Hepatic stellate cell (primary cell): Measurements from ENCODE around the gene TTC39A.
A peak's percentile ranks its signal among the peaks of the same experiment; 100 is the strongest.

ENCODE experiments used
- DNase-seq: peaks from one replicate; pipeline ENCODE4 v3.0.0; 2011; ENCODE audit warnings: low spot score

The TTC39A gene

DNA sequence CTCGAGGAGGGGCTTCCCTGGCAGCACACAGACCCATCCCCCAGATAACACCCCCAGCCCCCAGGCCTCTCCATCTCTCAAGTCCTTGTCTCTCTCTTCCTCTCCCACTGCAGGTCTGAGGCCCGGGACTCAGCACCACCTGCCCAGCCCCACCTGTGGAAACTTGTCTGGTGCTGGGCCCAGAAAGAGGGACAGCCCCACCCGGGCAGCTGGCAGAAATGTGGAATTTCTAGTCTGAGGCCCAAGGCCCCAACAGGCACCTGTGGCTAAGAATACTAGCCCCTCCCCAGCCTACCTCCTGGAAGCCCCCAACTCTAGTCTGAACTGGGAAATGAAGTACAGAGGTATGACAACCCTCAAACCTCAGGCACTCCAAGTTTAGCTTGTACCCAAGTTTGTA is 15.4 kb downstream of the TTC39A start:
- DNase-seq, result no peak

DNA sequence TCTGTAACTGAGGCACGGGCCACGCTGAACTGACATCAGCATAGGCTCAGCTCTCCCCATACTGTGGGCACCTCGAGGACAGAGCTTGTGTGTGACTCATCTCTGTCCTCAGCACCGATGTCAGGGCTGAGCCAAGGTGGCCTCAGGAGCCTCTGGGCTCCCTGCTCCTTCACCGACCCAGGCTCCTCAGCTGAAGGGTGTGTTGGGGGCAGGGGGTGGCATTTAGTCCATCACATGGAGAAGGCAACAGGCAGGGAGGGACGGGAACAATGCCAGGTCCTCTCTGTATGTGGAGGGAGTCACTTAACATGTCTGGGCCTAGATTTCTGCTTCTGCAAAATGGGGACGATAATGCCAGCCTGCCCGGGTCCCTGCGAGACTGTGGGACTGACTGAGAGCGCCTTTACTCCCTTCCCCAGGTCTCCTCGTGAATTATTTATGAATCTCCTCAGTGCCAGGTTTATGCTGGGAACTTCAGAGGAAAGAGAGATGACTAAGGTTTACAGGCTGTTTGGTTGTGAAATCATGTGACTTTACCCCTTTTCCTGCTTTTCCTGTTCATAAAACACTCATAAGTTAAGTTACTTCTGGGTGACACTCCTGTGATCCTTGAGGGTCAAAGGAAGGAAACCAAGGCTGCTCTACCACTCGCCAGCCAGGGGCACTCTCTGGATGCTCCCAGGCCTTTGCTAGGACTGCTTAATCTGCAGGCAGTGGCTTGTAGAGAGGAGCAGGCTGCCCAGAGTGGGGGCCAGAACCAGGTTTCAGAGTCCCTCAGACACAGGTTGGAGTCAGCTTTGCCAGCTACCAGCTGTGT is 16.2 kb downstream of the TTC39A start:
- peak; percentile 60 for DNase-seq

GRCh38 chr1:51313268-51313852 is 17.0 kb downstream of the TTC39A start:
- no peak for DNase-seq

DNA sequence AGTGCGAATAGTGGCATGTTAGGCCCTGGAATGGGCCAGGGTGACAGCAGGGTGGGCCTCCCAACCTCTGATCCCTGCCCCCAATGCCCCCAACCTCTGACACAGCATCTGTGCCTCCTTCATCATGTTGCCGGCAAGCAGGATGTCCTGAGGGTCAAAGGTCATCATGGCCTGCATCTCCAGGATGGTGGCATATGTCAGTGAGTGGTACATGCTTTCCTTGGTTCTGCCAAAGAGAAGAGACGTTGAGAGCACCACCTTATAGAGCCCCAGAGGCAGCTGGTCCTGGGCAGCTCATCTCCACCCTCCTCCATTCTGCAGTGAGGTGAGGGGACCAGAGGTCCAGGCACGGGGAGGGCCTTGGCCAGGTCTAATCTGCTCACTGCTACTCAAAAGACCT is 17.6 kb downstream of the TTC39A start:
- no peak for DNase-seq

DNA sequence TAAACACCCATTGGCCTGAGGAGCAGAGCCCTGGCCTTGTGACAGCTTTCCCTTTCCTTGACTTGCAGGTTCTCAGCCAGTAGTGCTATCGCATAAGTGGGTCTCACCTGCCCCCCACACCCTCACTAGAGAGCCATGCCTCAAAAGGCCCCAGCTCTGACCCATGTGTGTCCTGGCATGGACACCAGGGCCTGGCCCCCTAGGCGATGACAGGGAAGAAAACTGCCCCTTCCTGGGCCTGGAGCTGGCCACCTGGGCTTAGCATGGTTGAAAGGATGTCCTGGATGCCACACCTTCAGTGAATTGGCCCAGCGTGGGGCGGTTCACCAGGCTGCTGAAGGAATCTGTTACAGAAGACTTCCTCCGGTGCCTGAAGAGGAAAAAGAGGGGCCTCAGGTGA is 18.5 kb downstream of the TTC39A start:
- no peak for DNase-seq

GRCh38 chr1:51310871-51311613 is 19.3 kb downstream of the TTC39A start:
- DNase-seq, result no peak

- no peak for DNase-seq
These were observed 21.1 kb downstream of the TTC39A start for GRCh38 chr1:51309291-51309690.

- DNase-seq, result no peak
These were observed 21.7 kb downstream of the TTC39A start for GRCh38 chr1:51308636-51309035.

DNA sequence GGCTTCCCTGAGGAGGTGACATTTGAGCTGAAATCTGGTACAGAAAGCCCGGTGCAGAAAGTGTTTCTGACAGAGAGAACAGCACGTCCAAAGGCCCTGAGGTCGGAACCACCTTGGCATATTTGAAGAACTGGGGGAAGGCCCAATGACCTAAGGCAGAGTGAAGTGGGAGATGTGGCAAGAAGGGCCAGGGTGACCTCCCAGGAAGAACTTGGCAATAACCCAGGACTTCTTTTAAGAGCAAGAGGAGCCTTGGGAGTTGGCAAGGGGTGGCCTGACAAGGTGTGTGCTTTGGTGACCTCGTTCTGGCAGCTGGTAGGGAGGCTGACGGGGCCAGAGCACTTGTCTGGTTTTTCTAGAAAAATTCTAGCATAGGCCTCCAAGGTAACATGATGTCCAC is 23.4 kb downstream of the TTC39A start:
- DNase-seq, result no peak

GRCh38 chr1:51305371-51305823 is 25.0 kb downstream of the TTC39A start:
- no peak for DNase-seq

- no peak for DNase-seq
These were observed 26.0 kb downstream of the TTC39A start for GRCh38 chr1:51304360-51304759.

- no peak for DNase-seq
These were observed 26.6 kb downstream of the TTC39A start for GRCh38 chr1:51303751-51304251.

GRCh38 chr1:51303315-51303714 is 27.0 kb downstream of the TTC39A start:
- no peak for DNase-seq

DNA sequence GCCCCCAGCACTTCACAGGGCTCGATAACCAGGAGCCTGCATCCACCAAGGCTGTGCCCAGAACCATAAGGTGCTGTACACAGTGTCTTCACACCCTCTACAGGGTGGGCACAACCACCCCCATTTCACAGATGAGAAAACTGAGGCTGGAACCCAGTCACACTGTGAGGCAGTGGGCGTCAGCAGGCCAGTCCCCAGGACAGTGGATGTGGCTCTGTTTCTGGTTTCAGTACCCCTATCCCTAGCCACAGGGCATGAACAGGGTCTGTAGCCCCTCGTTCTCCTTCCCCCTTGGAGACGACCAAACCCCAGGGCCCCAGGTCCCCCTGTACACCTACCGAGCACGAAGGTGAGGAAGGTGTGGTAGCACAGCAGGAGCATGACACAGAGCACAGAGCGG is 27.6 kb downstream of the TTC39A start:
- no peak for DNase-seq

DNA sequence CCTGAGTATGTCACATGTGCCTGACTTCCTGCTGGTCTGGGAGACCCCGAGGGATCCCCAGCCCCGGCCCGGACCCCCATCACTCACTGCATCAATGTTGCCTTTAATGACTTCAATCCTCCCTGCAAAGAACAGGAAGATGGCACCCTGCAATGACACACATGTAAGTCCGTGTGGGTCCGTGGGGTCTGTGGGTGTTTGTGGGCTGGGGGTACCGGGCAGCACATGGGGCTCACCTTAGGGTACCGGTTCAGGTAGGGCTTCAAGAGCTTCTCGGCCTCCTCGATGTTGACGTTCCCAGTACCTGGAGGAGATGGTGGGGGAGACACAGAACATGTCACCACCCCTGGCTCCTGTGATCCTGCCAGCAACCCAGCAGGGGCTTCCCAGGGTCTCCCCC is 28.1 kb downstream of the TTC39A start:
- DNase-seq, result no peak

DNA sequence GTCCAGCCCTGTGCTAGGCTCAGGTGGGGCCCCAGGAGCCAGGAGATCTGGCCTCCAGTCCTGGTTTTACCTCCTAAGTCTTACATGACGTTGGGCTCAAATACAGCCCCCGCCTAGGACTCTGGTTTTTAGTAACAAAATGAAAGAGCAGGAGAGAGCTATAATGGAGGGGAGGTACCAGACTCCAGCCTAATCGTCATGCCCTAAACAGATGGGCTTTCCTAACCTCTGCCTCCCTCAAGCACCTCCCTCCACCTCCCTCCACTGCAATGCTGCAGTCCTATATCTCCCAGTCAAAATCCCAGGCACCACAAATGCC is 28.6 kb downstream of the TTC39A start:
- no peak for DNase-seq

GRCh38 chr1:51301152-51301843 is 29.1 kb downstream of the TTC39A start:
- no peak for DNase-seq

- no peak for DNase-seq
These were observed 30.2 kb downstream of the TTC39A start for GRCh38 chr1:51299981-51300670.

GRCh38 chr1:51299185-51299885 is 31.0 kb downstream of the TTC39A start:
- no peak for DNase-seq

DNA sequence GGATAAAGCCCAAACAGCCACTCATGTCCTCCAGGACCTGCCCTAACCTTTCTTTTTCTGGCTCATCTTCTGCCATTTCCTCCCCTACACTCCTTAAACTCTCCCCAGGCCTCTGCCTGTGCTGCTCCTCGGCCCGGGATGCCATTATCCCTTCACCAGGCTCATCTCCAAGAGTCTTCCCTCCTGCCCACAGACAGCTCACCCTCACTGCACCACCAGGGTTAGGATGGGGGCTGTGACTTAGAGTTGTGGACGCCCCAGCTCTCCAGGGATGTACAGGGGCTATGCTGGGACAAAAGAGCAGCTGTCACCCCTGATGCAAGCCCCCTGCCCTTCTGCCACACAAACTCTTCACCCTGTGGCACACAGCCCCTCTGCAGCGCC is 32.0 kb downstream of the TTC39A start:
- no peak for DNase-seq
